ENCODE results near the gene LYPD6B. TPM values are rescaled to one million over a fixed set of nuclear protein-coding genes. Genes with fewer than 3 reads are reported as not detected.

Gene LYPD6B
- total RNA-seq, 2 experiments from 2014 or later = not detected

GRCh38 chr2:149219856-149220255 is 181.4 kb downstream of the LYPD6B start:
- Histone ChIP-seq H3K4me2 (ENCODE audit: low read length) (no peak overlapping the region), H3K9me3 (ENCODE audit: low read length) (no peaks in the 10 kb centered on the region), H2AFZ (ENCODE audit: low read length) (no peak overlapping the region), H3K27ac (ENCODE audit: low read depth, low read length, poor library complexity, severe bottlenecking) (no peak overlapping the region), H3K79me2 (ENCODE audit: insufficient read depth, low read depth, low read length) (no peaks in the 10 kb centered on the region), H3K4me3 (ENCODE audit: low read depth, low read length, poor library complexity, severe bottlenecking) (no peak overlapping the region), H3K36me3 (ENCODE audit: insufficient read depth, low read length) (no peaks in the 10 kb centered on the region), H4K20me1 (ENCODE audit: insufficient read depth, low read length) (no peaks in the 10 kb centered on the region), H3K9me2 (ENCODE audit: insufficient read depth, low read length) (no peaks in the 10 kb centered on the region), H3K4me1 (ENCODE audit: insufficient read depth, low read length, poor library complexity, severe bottlenecking) (no peaks in the 10 kb centered on the region)
- ChIA-PET POLR2A (no interaction called here), CTCF (ENCODE audit: unreplicated experiment) (no interaction called here)
- TF ChIP-seq EZH2phosphoT487 (IDR thresholded peaks at IDR 0.05; ENCODE audit: borderline replicate concordance, low read depth, low read length) = no peak
- TF ChIP-seq, protein P1, sequence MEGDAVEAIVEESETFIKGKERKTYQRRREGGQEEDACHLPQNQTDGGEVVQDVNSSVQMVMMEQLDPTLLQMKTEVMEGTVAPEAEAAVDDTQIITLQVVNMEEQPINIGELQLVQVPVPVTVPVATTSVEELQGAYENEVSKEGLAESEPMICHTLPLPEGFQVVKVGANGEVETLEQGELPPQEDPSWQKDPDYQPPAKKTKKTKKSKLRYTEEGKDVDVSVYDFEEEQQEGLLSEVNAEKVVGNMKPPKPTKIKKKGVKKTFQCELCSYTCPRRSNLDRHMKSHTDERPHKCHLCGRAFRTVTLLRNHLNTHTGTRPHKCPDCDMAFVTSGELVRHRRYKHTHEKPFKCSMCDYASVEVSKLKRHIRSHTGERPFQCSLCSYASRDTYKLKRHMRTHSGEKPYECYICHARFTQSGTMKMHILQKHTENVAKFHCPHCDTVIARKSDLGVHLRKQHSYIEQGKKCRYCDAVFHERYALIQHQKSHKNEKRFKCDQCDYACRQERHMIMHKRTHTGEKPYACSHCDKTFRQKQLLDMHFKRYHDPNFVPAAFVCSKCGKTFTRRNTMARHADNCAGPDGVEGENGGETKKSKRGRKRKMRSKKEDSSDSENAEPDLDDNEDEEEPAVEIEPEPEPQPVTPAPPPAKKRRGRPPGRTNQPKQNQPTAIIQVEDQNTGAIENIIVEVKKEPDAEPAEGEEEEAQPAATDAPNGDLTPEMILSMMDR (conservative IDR thresholded peaks at IDR 0.05; ENCODE audit: low read length) = no peak
- no peak for DNase-seq (ENCODE audit: low spot score)
- intact Hi-C loops (cut with micrococcal nuclease; ENCODE audit: unreplicated experiment) = no loop called here
- no TSS peak for BruUV-seq (replicated peaks)

DNA sequence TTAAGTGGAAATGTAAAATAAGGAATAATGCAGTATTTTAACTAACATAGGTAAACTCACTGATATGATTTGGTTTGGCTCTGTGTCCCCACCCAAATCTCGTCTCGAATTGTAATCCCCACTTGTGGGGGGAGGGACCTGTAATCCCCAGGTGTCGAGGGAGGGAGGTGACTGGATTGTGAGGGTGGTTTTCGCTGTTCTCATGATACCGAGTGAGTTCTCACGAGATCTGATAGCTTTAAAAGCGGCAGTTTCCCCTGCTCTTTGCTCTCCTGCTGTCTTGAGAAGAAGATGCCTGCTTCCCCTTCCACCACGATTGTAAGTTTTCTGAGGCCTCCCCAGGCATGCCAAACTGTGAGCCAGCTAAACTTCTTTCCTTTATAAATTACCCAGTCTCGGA is 182.5 kb downstream of the LYPD6B start:
- ChIA-PET CTCF (ENCODE audit: unreplicated experiment) (no interaction called here), POLR2A (no interaction called here)
- Histone ChIP-seq H3K9me3 (ENCODE audit: low read length) (no peaks in the 10 kb centered on the region), H2AFZ (ENCODE audit: low read length) (no peak overlapping the region), H3K9me2 (ENCODE audit: insufficient read depth, low read length) (no peaks in the 10 kb centered on the region), H3K4me1 (ENCODE audit: insufficient read depth, low read length, poor library complexity, severe bottlenecking) (no peaks in the 10 kb centered on the region), H3K79me2 (ENCODE audit: insufficient read depth, low read depth, low read length) (no peaks in the 10 kb centered on the region), H3K27ac (ENCODE audit: low read depth, low read length, poor library complexity, severe bottlenecking) (no peak overlapping the region), H3K4me2 (ENCODE audit: low read length) (no peak overlapping the region), H4K20me1 (ENCODE audit: insufficient read depth, low read length) (no peaks in the 10 kb centered on the region), H3K36me3 (ENCODE audit: insufficient read depth, low read length) (no peaks in the 10 kb centered on the region), H3K4me3 (ENCODE audit: low read depth, low read length, poor library complexity, severe bottlenecking) (no peak overlapping the region)
- no peak for DNase-seq (ENCODE audit: low spot score)
- BruUV-seq (replicated peaks) = no TSS peak
- TF ChIP-seq, protein P1 (conservative IDR thresholded peaks at IDR 0.05; ENCODE audit: low read length) = no peak
- no peak for TF ChIP-seq EZH2phosphoT487 (IDR thresholded peaks at IDR 0.05; ENCODE audit: borderline replicate concordance, low read depth, low read length)
- intact Hi-C loops (cut with micrococcal nuclease; ENCODE audit: unreplicated experiment) = no loop called here

DNA sequence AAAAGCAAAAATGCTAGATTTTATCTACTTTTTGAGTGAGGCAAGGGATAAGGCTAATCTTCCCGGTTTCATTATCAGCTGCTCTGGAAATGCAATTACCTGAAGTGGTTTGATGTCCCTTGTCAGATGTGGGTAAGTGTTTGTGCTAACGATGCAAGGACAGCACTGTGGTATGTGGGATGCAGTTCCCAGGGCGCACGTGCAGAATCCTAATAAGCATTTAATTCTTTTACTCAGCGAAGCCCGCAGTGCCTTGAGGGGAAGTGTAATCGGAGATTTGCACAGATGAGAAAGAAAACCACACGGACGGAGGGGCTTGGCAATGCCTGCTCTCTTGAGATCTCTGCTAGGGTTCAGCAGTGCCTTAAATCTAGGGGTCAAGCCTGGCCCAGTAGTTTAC is 183.4 kb downstream of the LYPD6B start:
- ChIA-PET POLR2A (no interaction called here), CTCF (ENCODE audit: unreplicated experiment) (no interaction called here)
- DNase-seq (ENCODE audit: low spot score) = no peak
- intact Hi-C loops (cut with micrococcal nuclease; ENCODE audit: unreplicated experiment) = no loop called here
- Histone ChIP-seq H3K27ac (ENCODE audit: low read depth, low read length, poor library complexity, severe bottlenecking) (no peak overlapping the region), H3K36me3 (ENCODE audit: insufficient read depth, low read length) (no peaks in the 10 kb centered on the region), H3K4me1 (ENCODE audit: insufficient read depth, low read length, poor library complexity, severe bottlenecking) (no peaks in the 10 kb centered on the region), H3K79me2 (ENCODE audit: insufficient read depth, low read depth, low read length) (no peaks in the 10 kb centered on the region), H3K9me2 (ENCODE audit: insufficient read depth, low read length) (no peaks in the 10 kb centered on the region), H2AFZ (ENCODE audit: low read length) (no peak overlapping the region), H3K4me3 (ENCODE audit: low read depth, low read length, poor library complexity, severe bottlenecking) (no peak overlapping the region), H3K9me3 (ENCODE audit: low read length) (no peaks in the 10 kb centered on the region), H4K20me1 (ENCODE audit: insufficient read depth, low read length) (no peaks in the 10 kb centered on the region), H3K4me2 (ENCODE audit: low read length) (no peak overlapping the region)
- TF ChIP-seq EZH2phosphoT487 (IDR thresholded peaks at IDR 0.05; ENCODE audit: borderline replicate concordance, low read depth, low read length) = no peak
- TF ChIP-seq, protein P1 (conservative IDR thresholded peaks at IDR 0.05; ENCODE audit: low read length) = no peak
- BruUV-seq (replicated peaks) = no TSS peak
